ENCODE measurements around the gene SLC7A14.

- TF ChIP-seq CTCF (conservative IDR thresholded peaks at IDR 0.05; ENCODE audit: low read depth, low read length) (no peak), EZH2phosphoT487 (IDR thresholded peaks at IDR 0.05; ENCODE audit: borderline replicate concordance, low read length) (no peak), EZH2 (IDR thresholded peaks at IDR 0.05; ENCODE audit: low read length, unreplicated experiment) (no peak)
Measured at GRCh38 chr3:170491901-170492300, 94.0 kb downstream of the SLC7A14 start.

All from PC-3 (cell line).